Pons (tissue), 1 donor: ENCODE results near the gene TMPRSS13.

ENCODE experiments used
- DNase-seq: peaks from one replicate; pipeline ENCODE4 v3.0.0-alpha.2; 2016; ENCODE audit warnings: low spot score

The TMPRSS13 gene

GRCh38 chr11:117912497-117912896 lies 16.7 kb downstream of the TMPRSS13 start:
- no peak for DNase-seq

- DNase-seq = no peak
Measured at GRCh38 chr11:117911694-117912093, 17.5 kb downstream of the TMPRSS13 start.

- DNase-seq = no peak
Measured at GRCh38 chr11:117910941-117911655, 18.1 kb downstream of the TMPRSS13 start.

- DNase-seq = no peak
Measured at GRCh38 chr11:117910525-117910924, 18.7 kb downstream of the TMPRSS13 start.

GRCh38 chr11:117909611-117910382 lies 19.4 kb downstream of the TMPRSS13 start:
- no peak for DNase-seq

GRCh38 chr11:117908959-117909610 lies 20.1 kb downstream of the TMPRSS13 start:
- no peak for DNase-seq

- no peak for DNase-seq
Measured at GRCh38 chr11:117908109-117908895, 20.9 kb downstream of the TMPRSS13 start.

- peak; percentile 75 for DNase-seq
Measured at GRCh38 chr11:117907276-117908108, 21.7 kb downstream of the TMPRSS13 start.

- DNase-seq = no peak
Measured at GRCh38 chr11:117906710-117907109, 22.5 kb downstream of the TMPRSS13 start.

GRCh38 chr11:117906126-117906525 lies 23.1 kb downstream of the TMPRSS13 start:
- DNase-seq = no peak

- no peak for DNase-seq
Measured at GRCh38 chr11:117905524-117905923, 23.7 kb downstream of the TMPRSS13 start.

- DNase-seq = no peak
Measured at GRCh38 chr11:117903505-117904382, 25.5 kb downstream of the TMPRSS13 start.

GRCh38 chr11:117902001-117902845 lies 27.0 kb downstream of the TMPRSS13 start:
- DNase-seq = no peak

- no peak for DNase-seq
Measured at GRCh38 chr11:117901601-117902000, 27.6 kb downstream of the TMPRSS13 start.

GRCh38 chr11:117900720-117901440 lies 28.3 kb downstream of the TMPRSS13 start:
- DNase-seq = no peak

GRCh38 chr11:117900121-117900648 lies 29.0 kb downstream of the TMPRSS13 start:
- peak; percentile 17 for DNase-seq

GRCh38 chr11:117898059-117898458 lies 31.1 kb downstream of the TMPRSS13 start:
- no peak for DNase-seq

GRCh38 chr11:117892651-117893050 lies 36.6 kb downstream of the TMPRSS13 start:
- DNase-seq = no peak
